GM21717 (cell line): ENCODE measurements around the gene KRTAP10-12.
"Not testable (repeated sequence)": the region's sequence is repeated elsewhere in the genome, so short reads cannot be mapped to it uniquely, and the experiment has no call there.

Source experiments
- ATAC-seq: cut with Tn5 transposase; IDR thresholded peaks from one replicate; pipeline ENCODE4 v1.9.1; 2021; ENCODE audit warnings: mild to moderate bottlenecking, moderate library complexity; ENCODE audit not compliant: unreplicated experiment

The KRTAP10-12 gene

DNA sequence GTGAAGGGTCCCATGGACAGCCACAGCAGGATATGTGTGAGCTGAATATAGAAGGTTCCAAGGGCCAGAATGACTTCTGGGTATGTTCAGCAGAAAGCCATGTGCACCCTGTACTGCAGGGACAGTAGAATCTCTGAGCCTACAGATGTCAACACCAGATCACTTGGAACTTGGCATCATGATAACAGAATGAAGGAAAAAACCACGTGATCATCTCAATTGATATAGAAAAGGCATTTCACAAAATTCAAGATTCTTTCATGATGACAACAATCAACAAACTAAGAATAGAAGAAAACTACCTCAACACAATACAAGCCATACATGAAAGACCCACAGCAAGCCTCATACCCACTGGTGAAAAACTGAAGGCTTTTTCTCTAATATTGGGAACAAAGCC is 29.4 kb upstream of the KRTAP10-12 start:
- no peak for ATAC-seq

DNA sequence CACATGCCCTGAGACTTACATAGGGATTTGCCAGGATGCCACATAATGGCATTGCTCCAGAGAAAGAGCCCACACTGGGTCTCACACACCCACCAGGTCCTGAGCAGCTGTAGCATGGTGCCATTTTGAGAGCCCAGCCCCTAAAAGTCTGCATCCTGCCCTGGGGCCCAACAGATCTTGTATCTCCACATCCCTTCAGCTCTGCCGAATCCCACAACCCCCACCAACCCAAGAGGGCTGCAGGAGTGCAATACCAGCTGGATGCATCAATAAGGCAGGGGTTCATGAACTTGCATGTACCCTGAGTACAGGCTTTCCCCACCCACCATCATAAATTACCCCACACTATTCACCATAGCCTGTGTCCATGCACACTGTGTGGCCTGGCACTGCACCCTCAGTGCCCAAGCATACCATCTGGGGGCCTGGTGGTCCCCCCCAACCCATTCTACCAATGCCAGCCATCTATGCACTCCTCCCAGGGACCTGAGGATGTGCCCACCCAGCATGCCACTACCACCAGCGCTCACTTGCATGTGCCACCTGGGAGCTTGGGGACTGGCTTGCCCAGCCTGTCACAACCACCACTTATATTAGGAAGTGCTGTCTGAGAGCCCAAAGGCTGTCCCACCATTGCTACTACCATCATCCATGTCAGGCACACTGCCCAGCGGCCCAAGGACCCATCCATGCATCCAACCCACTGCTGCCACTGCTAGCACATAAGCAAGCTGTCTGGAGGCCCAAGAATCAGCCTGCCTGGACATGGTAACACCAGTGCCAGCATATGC is 26.1 kb upstream of the KRTAP10-12 start:
- no peak for ATAC-seq

DNA sequence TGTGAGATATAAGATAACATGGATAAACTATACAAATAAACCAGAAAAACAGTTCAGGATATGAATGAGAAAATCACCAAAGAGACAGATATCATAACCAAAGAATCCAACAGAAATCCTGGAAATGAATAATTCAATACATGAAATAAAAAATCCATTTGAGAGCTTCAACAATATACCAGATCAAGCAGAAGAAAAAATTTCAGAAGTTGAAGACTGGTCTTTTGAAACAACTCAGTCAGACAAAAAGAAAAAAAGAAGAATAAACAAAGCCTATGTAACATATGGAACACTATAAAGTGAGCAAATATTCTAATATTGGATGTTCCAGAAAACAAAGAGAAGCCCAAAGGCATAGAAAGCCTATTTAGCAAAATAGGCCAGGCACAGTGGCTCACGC is 25.1 kb upstream of the KRTAP10-12 start:
- ATAC-seq: no peak

DNA sequence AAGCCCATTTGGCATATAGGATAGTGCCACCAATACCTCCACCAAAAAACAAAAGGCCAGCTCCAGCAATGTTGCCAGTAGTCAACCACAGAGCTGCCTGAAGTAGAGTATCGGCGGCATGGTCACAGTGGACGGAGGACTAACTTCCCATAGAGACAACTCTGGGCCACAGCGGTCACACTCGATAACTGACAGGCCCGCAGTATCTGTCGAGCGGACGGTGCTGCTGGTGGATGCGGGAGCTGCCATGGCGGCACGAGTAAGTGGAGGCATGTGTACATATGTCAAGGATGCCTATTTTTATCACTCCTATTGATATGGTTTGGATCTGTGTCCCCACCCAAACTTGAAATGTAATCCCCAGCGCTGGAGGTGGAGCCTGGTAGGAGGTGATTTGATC is 19.1 kb upstream of the KRTAP10-12 start:
- no peak for ATAC-seq

DNA sequence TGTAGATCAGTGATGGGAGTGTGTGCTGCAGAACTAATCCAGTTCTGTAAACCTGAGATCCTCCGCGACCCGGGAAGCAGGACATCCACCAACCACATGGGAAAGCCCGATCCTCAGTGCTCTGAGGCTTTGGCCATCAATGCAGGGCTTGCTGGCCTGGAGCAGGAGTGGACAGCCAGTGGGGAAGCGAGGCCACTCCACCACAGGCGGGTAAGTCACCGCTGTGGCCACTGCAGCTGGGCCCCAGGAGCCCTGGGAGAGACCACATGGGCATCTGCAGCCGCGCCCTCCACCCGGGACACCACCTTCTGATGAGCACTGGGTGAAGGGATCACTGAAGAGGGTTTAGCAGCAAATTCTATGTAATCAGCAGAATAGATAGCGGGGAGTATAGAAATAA is 15.8 kb upstream of the KRTAP10-12 start:
- no peak for ATAC-seq

DNA sequence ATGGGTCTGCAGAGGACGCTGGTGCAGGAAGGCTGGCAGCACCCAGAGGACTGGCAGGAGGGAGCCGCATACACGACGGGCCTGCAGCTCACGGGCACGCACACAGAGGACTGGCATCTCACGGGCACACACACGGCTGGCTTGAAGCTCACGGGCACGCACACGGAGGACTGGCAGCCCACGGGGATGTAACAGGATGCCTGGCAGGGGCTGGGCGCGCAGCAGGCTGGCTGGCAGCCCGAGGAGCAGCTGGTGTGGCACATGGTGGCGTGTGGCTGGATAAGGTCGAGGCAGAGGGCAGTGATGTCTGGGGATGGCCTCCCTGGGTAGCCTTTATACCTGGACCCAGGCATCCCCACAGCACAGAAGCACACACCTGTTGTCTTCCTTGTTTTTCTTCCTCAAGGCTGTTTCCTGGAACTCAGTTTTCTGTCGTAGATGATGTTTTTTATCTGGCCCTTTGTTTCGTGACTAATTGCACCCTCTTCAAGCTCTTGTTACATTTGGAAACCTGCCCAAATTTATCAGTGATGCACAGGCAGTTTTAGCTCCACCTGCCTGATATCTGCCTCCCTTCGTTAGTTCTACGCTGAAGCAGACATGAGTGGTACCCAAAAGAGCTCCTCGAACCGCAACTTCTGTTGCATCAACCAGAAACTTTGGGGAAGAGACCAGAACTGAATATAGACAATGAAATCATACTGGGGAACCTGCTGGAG is 15.0 kb upstream of the KRTAP10-12 start, which contains the start of gene KRTAP12-1:
KRTAP12-1 (minus strand) TSS at position 303 of the 719 bp plus-strand sequence; CDS start at position 263, 40 bp downstream.
- no peak for ATAC-seq

DNA sequence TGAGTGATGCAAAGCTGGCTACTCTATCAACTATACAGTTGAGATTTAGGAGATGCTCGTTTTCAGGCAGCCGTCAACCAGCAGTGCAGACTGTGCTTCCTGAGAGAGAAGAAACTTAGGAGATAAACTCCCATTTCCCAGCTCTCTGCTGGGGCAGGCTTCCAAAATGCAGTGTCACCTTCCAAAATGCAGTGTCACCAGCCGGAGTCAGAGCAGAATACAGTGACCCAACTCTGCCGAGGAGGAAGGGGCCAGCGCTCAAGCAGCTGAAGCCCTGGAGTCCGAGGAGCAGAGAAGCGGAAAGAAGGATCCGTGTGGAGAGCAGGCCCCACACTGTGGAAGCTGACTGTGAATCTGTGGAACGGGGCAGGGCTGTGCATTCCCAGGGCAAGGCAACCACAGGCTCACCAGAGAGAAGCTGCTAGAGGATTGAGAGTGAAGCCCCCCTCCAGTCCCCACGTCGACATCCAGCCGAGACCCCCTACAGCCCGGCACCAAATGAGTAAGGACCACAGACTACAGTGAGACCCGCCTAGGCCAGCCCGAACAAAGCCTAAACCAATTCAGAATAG is 14.3 kb upstream of the KRTAP10-12 start:
- ATAC-seq: no peak

DNA sequence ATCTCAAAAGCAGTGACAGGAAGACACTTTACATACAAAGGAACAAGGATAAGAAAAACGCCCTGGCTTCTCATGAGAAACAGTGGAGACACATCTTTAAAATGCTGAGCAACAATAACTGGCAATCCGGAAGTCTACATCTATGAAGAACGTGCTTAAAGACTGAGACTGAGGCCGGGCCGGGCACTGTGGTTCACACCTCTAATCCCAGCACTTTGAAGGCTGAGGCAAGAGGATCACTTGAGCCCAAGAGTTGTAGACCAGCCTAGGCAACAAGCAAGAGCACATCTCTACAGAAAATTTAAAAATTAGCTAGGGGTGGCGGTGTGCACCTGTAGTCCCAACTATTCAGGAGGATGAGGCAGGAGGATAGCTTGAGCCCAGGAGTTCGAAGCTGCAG is 12.9 kb upstream of the KRTAP10-12 start:
- ATAC-seq: no peak

DNA sequence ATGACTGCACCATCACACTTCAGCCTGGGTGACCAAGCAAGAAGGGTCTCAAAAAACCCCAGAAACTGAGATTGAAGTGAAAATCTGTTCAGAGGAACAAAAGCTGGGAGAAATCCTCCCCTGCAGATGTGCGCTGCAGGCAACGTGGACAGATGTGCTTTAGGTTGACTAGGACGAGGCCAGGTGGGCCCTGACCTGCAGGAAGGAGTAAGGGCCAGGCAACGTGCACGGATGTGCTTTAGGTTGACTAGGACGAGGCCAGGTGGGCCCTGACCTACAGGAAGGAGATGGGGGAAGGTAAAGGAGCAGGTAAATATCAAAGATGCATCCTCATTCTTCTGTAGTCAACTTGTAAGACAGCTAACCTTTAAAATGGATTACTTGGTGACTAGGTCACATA is 12.5 kb upstream of the KRTAP10-12 start:
- no peak for ATAC-seq

DNA sequence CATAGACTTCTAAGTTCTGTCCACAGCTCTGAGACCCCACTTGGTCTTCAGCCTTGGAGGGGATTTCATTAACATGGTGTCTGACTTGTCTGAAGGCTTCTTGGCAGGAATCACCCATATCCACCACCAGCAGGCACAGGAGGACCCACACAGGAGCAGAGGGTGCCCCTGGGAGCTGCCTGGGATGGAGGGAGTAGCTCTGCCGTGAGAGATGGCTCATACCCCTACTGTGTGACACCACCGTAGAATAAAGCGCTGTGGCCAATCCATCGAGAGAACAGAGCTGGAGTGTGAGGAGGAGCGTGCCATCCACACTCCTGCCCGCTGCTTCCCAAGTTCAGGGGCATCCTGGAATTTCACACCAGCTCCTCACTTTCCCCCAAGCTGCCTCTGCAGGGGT is 11.9 kb upstream of the KRTAP10-12 start:
- not testable (repeated sequence) for ATAC-seq

DNA sequence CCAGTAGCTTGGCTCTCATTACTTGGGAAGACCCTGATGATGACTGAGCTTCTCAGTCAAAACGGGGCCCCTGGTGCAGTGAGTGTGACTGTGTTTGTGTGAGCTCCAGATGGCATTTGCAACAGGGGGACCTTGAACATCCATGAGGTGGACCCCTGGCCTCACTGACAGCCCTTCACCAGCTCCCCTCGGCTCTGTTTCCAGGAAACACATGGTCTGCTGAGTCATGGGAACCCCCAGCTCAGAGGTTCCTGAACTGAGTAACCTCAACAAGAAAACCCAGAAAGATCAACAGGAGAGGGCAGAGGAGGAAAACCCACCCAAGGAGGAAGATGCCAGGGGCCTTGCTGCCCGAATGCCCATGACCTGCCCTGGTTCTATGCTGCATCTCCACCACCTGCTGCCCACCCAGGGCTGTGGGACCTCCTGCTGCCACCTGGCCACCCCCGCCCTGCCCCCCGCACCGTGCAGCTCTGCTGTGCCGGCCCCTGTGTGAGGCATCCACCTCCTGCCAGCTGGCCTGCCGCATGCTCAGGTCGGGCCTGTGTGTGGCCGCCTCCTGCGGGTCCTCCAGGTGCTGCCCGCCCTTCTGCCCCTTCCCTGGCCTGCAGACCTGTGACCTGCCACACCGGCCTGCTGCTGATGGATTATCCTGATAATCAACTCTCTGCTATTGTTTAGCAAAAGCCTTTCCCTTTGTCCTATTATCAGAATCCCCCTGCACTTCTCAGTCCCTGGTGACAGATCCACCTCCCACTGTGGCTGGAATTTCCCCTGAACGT is 10.8 kb upstream of the KRTAP10-12 start:
- no peak for ATAC-seq

DNA sequence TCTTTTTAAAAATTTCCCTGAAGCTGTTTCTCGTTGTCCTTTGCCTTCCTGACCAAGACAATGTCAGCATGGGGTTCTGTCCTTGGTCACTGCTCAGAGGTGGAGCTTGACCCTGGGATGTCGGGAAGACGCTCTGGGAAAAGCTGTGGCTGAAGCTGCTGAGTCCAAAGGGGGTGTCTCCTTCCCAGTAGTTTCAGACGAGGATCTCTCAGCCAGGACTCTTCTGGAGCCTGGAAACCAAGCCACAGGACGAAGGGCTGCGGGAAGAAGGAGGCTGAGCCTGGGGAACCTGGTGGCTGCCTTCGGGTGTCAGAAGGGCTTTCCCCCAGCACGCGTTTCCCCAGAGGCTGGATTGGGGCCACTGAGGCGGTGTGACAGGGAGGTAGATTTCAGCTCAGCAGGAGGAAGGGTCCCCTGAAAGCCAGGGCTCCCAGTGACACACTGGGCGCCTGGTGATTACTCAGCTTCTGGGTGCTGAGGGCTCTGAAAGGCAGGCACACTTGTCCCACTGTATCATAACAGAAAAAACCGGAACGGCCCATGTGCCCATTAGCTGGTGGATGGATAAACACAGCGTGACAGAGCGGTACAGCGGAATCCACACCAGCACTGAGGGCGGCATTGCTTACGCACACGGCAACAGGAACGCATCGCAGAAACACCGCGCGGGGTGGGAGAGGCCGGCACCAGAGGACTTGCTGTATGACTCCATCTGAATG is 10.0 kb upstream of the KRTAP10-12 start:
- no peak for ATAC-seq

DNA sequence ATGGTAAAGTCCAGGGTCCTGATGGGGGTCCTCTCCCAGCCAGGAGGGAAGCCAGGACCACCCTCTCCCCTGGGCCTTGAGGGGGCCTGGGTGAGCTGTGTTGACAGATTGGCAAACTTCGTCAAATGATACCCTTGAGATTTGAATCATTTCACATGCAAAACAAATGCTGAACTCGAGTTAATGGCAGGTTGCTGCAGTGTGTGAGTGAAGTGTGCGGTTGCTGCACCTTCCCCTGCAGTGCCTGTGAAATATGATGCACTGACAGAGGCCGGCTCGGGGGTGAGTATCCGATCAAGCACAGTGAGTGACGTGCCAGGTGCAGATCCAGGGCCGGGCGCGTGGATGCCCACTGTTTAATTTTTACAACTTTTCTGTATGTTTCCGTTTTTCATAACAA is 9.3 kb upstream of the KRTAP10-12 start:
- ATAC-seq: no peak

DNA sequence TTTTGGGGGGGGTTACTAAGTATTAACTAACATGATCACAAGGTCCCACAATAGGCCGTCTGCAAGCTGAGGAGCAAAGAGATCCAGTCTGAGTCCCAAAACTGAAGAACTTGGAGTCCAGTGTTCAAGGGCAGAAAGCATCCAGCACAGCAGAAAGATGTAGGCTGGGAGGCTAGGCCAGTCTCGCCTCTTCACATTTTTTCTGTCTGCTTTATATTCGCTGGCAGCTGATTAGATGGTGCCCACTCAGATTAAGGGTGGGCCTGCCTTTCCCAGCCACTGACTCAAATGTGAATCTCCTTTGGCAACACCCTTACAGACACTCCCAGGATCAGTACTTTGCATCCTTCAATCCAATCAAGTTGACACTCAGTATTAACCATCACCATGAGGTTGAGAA is 7.2 kb upstream of the KRTAP10-12 start:
- not testable (repeated sequence) for ATAC-seq

DNA sequence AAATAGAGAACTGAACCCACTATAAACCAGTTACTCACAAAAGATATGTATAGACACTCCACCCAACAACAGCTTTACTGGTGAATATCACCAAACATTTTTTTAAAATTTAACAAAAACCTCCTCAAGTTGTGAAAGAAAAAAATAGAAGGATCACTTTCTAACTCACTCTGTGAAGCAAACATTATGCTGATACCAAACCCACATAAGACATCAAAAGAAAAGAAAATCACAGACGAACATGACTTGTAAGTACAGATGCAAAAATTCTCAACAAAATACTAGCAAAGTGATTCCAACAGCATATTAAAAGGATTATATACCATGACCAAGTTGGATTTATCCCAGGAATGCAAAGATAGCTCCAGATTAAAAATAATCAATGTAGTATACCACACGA is 5.3 kb upstream of the KRTAP10-12 start:
- ATAC-seq: no peak

DNA sequence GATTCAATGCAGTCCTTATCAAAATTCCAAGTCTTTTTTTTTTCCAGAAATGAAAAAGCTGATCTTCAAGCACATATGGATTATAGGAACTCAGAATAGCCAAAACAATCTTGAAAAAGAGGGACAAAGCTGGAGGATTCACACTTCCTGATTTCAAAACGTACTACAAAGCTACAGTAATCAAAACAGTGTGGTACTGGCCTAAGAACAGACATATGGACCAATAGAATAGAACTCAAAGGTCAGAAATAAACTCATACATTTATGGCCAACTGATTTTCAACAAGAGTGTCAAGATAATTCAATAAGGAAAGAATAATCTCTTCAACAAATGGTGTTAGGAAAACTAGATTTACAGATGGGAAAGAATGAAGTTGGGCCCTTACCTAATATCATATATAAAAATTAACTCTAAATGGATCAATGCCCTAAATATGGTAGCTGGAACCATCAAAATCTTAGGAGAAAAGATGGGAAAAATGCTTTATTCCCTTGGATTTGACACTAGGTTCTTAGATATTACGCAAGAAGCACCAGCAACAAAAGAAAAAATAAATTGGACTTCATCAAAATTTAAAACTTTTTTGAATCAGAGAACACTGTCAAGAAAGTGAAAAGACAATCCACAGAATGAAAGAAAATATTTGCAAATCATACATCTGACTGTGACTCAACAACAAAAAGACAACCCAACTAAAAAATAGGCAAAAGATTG is 4.0 kb upstream of the KRTAP10-12 start:
- ATAC-seq: no peak

DNA sequence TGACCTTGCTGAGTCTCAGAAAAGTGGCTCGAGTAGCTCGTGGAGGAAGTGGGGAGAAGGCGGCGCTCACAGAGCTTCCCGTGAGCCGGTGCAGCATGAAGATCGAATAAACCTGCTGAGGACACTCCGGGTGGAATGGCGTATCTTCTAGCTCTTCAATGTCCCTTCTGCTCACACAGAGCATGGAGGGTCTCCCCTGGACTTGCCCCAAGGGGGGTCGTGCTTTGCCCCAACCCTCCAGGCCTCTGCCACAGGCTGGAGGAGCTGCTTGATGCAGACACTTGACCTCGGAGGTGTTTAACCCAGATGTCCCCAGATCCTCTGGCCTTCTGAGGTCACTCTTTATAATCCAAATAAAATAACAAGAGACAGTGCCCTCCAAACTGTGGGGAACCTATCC is 2.2 kb upstream of the KRTAP10-12 start:
- ATAC-seq: no peak

DNA sequence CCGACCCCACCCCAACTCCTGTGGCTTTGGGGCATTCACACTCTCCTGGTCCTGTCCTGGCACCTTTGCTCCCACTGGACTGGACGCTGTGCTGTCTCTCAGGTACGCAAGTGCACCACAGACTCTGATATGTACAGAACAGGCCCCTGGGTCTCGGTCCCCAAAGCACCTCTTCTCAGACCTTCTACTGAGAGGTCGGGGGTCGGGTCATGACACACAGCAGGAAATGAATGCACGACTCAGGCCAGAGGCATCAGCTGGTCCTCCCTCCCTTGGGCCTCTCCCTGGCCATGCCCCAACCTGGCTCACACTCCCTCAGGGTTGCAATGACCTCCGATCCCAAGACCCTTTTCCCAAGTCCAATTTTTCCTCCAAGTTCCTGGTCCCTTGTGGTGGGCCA is 1.8 kb upstream of the KRTAP10-12 start:
- ATAC-seq: no peak

DNA sequence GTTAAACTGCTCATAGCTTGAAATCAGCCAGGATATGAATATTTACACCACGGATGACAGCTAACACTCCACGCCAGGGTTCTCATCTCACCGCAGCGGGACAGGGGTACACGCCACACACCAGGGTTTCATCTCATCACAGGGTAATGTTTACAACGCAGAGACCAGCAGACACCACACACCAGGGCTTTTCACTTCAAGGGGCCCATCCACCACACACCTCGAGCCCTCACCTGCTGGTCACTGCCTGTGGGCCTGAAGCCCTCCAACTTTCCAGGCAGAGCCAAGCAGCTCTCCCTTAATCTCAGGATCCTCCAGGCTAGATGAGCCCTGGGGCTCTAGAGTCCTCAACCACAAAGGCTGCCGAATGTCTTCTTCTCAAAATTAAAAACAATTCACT is 1.3 kb upstream of the KRTAP10-12 start:
- ATAC-seq: no peak

DNA sequence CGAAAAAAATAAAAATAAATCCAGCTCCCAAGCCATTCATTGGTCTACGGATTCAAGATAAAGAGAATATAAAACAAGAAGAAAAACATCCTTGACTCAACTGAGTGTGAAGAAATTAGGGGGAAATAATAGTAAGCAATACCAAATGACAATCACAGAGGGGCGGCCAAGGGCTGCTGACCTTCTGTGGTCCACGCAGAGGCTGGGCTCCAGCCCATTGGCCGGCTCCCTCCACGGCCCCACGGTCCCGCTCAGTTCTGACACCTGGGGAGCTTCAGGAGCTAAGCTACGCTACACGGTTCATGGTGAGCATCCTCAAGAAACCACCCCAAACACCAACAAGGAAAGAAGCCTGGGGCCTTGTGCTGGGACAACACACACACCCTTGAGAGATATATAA is 400 bp upstream of the KRTAP10-12 start:
- ATAC-seq: no peak
